GM12878 (cell line): ENCODE data around the gene POLR3K. TPM values are rescaled to one million over a fixed set of nuclear protein-coding genes. Genes with fewer than 3 reads are reported as not detected.

Experiments used
- ATAC-seq: fragments of 200-7000 bp; cut with Tn5 transposase; 3 replicates; pipeline ENCODE4 v1.9.1; 2020; ENCODE audit warnings: mild to moderate bottlenecking, moderate library complexity
- BruUV-seq: library from RNA; stranded (reverse); fragments of 400-500 nt; replicated peaks from 2 replicates; lab custom pipeline; 2021; lab: Mats Ljungman, UMichigan
- CTCF ChIA-PET: fragments of 300-600 bp; sonication (Branson Sonifier 250); formaldehyde crosslinking; extraction: SDS; loops from one replicate; lab custom pipeline; 2021; ENCODE audit warnings: inconsistent platforms; lab: Yijun Ruan, JAX
- POLR2A ChIA-PET: fragments of 350-600 bp; formaldehyde crosslinking; extraction: SDS; loops from one replicate; lab custom pipeline; 2021; ENCODE audit warnings: inconsistent platforms; lab: Charles Lee
- RAD21 ChIA-PET: fragments of 300-600 bp; sonication (Branson Sonifier 250); formaldehyde crosslinking; loops from one replicate; lab custom pipeline; 2023; ENCODE audit warnings: antibody characterized with exemption; ENCODE audit not compliant: unreplicated experiment; lab: Charles Lee
- SMC1A ChIA-PET: fragments of 300-600 bp; sonication (Branson Sonifier 250); formaldehyde crosslinking; loops from one replicate; lab custom pipeline; 2023; ENCODE audit not compliant: unreplicated experiment, uncharacterized antibody; lab: Charles Lee
- DNase-seq: peaks from one replicate; pipeline ENCODE4 v3.0.0-alpha.2; 2011; ENCODE audit warnings: low read depth, low spot score
- FAIRE-seq: peaks from 3 replicates; lab custom pipeline; 2011; peaks lifted over from hg19 to GRCh38; lab: Jason Lieb, UNC
- H2AFZ ChIP-seq: 2 replicates; pipeline ENCODE4 v1.6.0; 2011; ENCODE audit warnings: low read depth, low read length, control low read depth; ENCODE audit not compliant: control insufficient read depth
- H3K27ac ChIP-seq: 2 replicates; pipeline ENCODE4 v1.5.1; 2011; ENCODE audit warnings: control low read depth; ENCODE audit not compliant: control insufficient read depth, insufficient read depth
- H3K27me3 ChIP-seq, 2 experiments: replicated peaks in 1 of 2; 2 replicates each; pipeline versions ENCODE4 v1.6.0 to v1.6.1; 2011; ENCODE audit warnings: low read length in 1 of 2; ENCODE audit not compliant: control insufficient read depth in 2 of 2, insufficient read depth in 2 of 2
- H3K36me3 ChIP-seq, 2 experiments: 2 replicates each; pipeline ENCODE4 v1.5.1; 2011; ENCODE audit warnings: low read length in 1 of 2; ENCODE audit not compliant: control insufficient read depth in 2 of 2, insufficient read depth in 2 of 2
- H3K4me1 ChIP-seq: 2 replicates; pipeline ENCODE4 v1.6.1; 2011; ENCODE audit warnings: mild to moderate bottlenecking, low read length, moderate library complexity, mixed read lengths; ENCODE audit not compliant: control insufficient read depth, insufficient read depth
- H3K4me2 ChIP-seq: 2 replicates; pipeline ENCODE4 v1.6.0; 2011; ENCODE audit warnings: control low read depth; ENCODE audit not compliant: control insufficient read depth, insufficient read depth
- H3K4me3 ChIP-seq: fragments of 200-600 bp; sonication (generic); 2 replicates; pipeline ENCODE4 v1.5.1; 2016
- H3K79me2 ChIP-seq: 2 replicates; pipeline ENCODE4 v1.6.0; 2011; ENCODE audit warnings: low read length; ENCODE audit not compliant: control insufficient read depth, insufficient read depth
- H3K9ac ChIP-seq: 2 replicates; pipeline ENCODE4 v1.8.0; 2011; ENCODE audit warnings: low read length, control low read depth, mixed read lengths; ENCODE audit not compliant: control insufficient read depth, insufficient read depth
- H3K9me3 ChIP-seq: replicated peaks from 3 replicates; pipeline ENCODE4 v1.5.1; 2011; ENCODE audit warnings: mild to moderate bottlenecking, low read length; ENCODE audit not compliant: control insufficient read depth, insufficient read depth
- H4K20me1 ChIP-seq: 2 replicates; pipeline ENCODE4 v1.6.0; 2011; ENCODE audit not compliant: control insufficient read depth, insufficient read depth
- CREM ChIP-seq: IDR thresholded peaks from 2 replicates; pipeline ENCODE4 v1.6.1; 2014; ENCODE audit warnings: antibody characterized with exemption, low read depth
- EGR1 ChIP-seq, 2 experiments: IDR thresholded peaks; 1 replicate in 1 of 2; 2 replicates in 1 of 2; pipeline ENCODE4 v1.6.1; 2011 to 2012; ENCODE audit warnings: low read depth in 2 of 2, low read length in 2 of 2, borderline replicate concordance in 1 of 2, mild to moderate bottlenecking in 1 of 2, moderate library complexity in 1 of 2
- MEF2A ChIP-seq: IDR thresholded peaks from 2 replicates; pipeline ENCODE4 v1.6.1; 2011; ENCODE audit warnings: low read depth, mild to moderate bottlenecking, low read length, moderate library complexity; ENCODE audit not compliant: insufficient read depth
- MEF2B ChIP-seq: fragments of 450-650 bp; IDR thresholded peaks from 2 replicates; pipeline ENCODE4 v1.6.1; 2018; ENCODE audit warnings: mild to moderate bottlenecking, moderate library complexity; ENCODE audit not compliant: partially characterized antibody, poor library complexity, severe bottlenecking
- STAT3 ChIP-seq: IDR thresholded peaks from 2 replicates; pipeline ENCODE4 v1.6.1; 2011; ENCODE audit warnings: low read depth, low read length, improper control_type of control experiment
- WRNIP1 ChIP-seq: IDR thresholded peaks from 2 replicates; pipeline ENCODE4 v1.6.1; 2011; ENCODE audit warnings: low read depth, low read length, improper control_type of control experiment, borderline replicate concordance
- ZSCAN29 ChIP-seq: fragments of 450-650 bp; IDR thresholded peaks from 2 replicates; pipeline ENCODE4 v1.6.1; 2017; ENCODE audit warnings: mild to moderate bottlenecking, moderate library complexity
- WGBS: methylation state at CpG from one replicate; pipeline ENCODE4 v1.1.6; 2016; ENCODE audit warnings: low lambda C conversion rate; ENCODE audit not compliant: insufficient replicate concordance, insufficient coverage; ENCODE audit errors: missing lambda C conversion rate; 5-methylcytosine and 5-hydroxymethylcytosine counted together
- in situ Hi-C: fragments of 300-500 bp; cut with MboI; formaldehyde crosslinking; loops from 9 replicates; pipeline ENCODE4 v1.14.3; 2018; ENCODE audit warnings: mixed read lengths
- intact Hi-C: fragments of 100-400 bp; cut with micrococcal nuclease; formaldehyde crosslinking; loops from one replicate; pipeline ENCODE4 v1.14.2; 2022; ENCODE audit not compliant: unreplicated experiment
- polyA plus RNA-seq, 11 experiments: library from polyadenylated mRNA; depleted of rRNA in 4 of 11; unstranded in 6 of 11; stranded (reverse) in 5 of 11; fragments of >200 nt; fragmentation: Nextera tagmentation in 4 of 11; fragmentation: Illumina TruSeq in 1 of 11; extraction: Ambion mirVana in 4 of 11; extraction: Trizol in 1 of 11; gene quantifications; 1 replicate in 1 of 11; 2 replicates in 10 of 11; pipeline versions ENCODE4 v1.2.1 to v1.2.3, GENCODE V29; 2011 to 2016; ENCODE audit warnings: inconsistent platforms in 2 of 11, missing spikeins in 2 of 11, low read depth in 1 of 11
- total RNA-seq, 4 experiments: library from RNA; depleted of rRNA in 3 of 4; stranded (reverse); fragments of >200 nt in 3 of 4; fragmentation: Illumina TruSeq in 1 of 4; extraction: Trizol in 1 of 4; gene quantifications; 2 replicates each; pipeline versions ENCODE4 v1.2.1 to v1.2.3, GENCODE V29; 2013 to 2021
- TF ChIP-seq, protein P1 (sequence below): fragments of 450-650 bp; IDR thresholded peaks from 2 replicates; pipeline ENCODE4 v1.6.1; 2018; ENCODE audit warnings: borderline replicate concordance, mild to moderate bottlenecking; ENCODE audit not compliant: partially characterized antibody

Gene POLR3K
- total and polyA plus RNA-seq, 10 of the 15 experiments (the other 5 are each of a cell fraction or from before 2014, with no cell fraction given): 25.3 to 222 (median 64.0) TPM

DNA sequence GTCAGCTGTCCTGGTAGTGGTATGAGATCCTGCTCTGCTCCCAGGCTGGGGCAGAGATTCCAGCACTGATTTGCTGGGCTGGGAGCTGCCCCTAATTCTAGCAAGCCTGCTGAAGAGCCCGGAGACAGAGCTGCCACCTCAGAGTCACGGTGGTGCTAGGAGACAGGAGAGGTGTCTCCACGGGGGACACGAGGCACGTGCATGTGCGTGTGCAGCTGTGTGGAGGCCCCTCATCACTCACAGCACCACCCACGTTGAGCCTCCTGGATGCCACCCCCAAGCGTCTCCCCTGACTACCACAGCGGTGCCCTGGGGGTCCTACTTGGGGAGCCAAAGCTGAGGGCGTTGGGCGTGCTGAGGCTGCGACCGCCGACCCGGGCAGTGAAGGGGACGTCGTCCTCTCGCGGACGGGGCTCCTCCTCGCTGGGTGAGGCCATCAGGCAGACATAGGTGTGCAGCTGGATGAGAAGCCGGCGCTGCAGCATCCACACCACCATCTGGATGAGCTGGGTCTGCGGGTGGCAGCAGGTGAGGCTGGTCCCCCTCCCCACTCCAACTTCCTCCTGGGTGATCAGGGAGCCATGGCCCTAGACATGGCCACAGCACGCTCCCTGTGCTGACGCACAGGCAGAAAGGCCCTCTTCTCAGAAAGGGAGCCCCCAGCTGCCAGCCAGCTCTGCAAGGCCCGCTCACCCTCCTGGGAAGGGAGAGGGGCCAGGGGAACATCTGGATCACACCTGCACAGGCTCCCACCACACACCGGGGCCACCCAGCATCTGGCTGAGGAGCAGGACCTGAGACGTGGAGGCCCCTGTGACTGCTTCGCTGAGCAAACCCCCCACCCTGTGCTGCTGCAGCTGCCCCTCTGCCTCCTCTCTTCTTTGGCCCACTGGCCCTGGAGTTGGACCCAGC, 36.2 kb upstream of the POLR3K start:
- H3K4me2 ChIP-seq: no peak overlapping the region
- in situ Hi-C loops (no loop called here), intact Hi-C loops (no loop called here)
- no peak overlapping the region for H3K9ac ChIP-seq
- no TSS peak for BruUV-seq
- ChIA-PET CTCF (interaction anchor here (1.5 kb wide), 1 partner anchor 24 kb away, joined by 6 read pairs; no protein-coding TSS in a partner anchor), SMC1A (interaction anchor here (2.5 kb wide), 1 partner anchor 24 kb away, joined by 8 read pairs; no protein-coding TSS in a partner anchor), RAD21 (interaction anchor here (1.2 kb wide), 1 partner anchor 19 kb away, joined by 3 read pairs; no protein-coding TSS in a partner anchor)
- H3K36me3 ChIP-seq: peaks cover 5 to 22% of the 10 kb centered on the region in 2 experiments; a peak in 3 of 4 replicates
- no peaks in the 10 kb centered on the region for H3K9me3 ChIP-seq
- H3K79me2 ChIP-seq: no peaks in the 10 kb centered on the region
- DNase-seq: no peak
- no peak overlapping the region for H3K27ac ChIP-seq
- TF ChIP-seq CREM (no peak), MEF2A (no peak), STAT3 (no peak), ZSCAN29 (no peak), EGR1 (IDR thresholded peaks at IDR 0.05; ENCODE audit: borderline replicate concordance in 1 of 2, low read depth in 2 of 2, low read length in 2 of 2) (no peak), WRNIP1 (no peak), MEF2B (no peak)
- TF ChIP-seq, protein P1, sequence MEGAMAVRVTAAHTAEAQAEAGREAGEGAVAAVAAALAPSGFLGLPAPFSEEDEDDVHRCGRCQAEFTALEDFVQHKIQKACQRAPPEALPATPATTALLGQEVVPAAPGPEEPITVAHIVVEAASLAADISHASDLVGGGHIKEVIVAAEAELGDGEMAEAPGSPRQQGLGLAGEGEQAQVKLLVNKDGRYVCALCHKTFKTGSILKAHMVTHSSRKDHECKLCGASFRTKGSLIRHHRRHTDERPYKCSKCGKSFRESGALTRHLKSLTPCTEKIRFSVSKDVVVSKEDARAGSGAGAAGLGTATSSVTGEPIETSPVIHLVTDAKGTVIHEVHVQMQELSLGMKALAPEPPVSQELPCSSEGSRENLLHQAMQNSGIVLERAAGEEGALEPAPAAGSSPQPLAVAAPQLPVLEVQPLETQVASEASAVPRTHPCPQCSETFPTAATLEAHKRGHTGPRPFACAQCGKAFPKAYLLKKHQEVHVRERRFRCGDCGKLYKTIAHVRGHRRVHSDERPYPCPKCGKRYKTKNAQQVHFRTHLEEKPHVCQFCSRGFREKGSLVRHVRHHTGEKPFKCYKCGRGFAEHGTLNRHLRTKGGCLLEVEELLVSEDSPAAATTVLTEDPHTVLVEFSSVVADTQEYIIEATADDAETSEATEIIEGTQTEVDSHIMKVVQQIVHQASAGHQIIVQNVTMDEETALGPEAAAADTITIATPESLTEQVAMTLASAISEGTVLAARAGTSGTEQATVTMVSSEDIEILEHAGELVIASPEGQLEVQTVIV: no peak
- TF ChIP-seq, all 136 proteins: peak for 0
- Histone ChIP-seq H3K4me1 (peaks cover 6% of the 10 kb centered on the region), H4K20me1 (no peaks in the 10 kb centered on the region), H2AFZ (no peak overlapping the region), H3K27me3 (no peaks in the 10 kb centered on the region), H3K4me3 (no peak overlapping the region)
- ATAC-seq (no peak), FAIRE-seq (no peak)
- POLR2A ChIA-PET: no interaction called here
- WGBS: 93% methylated on average over 29 of the region's 30 CpGs
